Chondrocyte (in vitro differentiated cells): ENCODE results near the gene CEP135. TPM values are rescaled to one million over a fixed set of nuclear protein-coding genes. Genes with fewer than 3 reads are reported as not detected.

Source experiments
- DNase-seq: peaks from one replicate; pipeline ENCODE4 v3.0.0; 2021; ENCODE audit warnings: mixed read lengths, low spot score
- H3K27ac Mint-ChIP-seq: one replicate; pipeline ENCODE4 v1.8.0; 2021; ENCODE audit warnings: mild to moderate bottlenecking, moderate library complexity, mixed read lengths; ENCODE audit not compliant: unreplicated experiment
- H3K27me3 Mint-ChIP-seq: 2 replicates; pipeline ENCODE4 v1.8.0; 2021; ENCODE audit warnings: low read depth, mixed read lengths
- H3K36me3 Mint-ChIP-seq: 2 replicates; pipeline ENCODE4 v1.8.0; 2021; ENCODE audit warnings: low read depth, mixed read lengths
- H3K4me1 Mint-ChIP-seq: 2 replicates; pipeline ENCODE4 v1.8.0; 2021; ENCODE audit warnings: low read depth, mild to moderate bottlenecking, mixed read lengths
- H3K4me3 Mint-ChIP-seq: one replicate; pipeline ENCODE4 v1.8.0; 2021; ENCODE audit warnings: mild to moderate bottlenecking, moderate library complexity, mixed read lengths; ENCODE audit not compliant: unreplicated experiment
- H3K9me3 Mint-ChIP-seq: 2 replicates; pipeline ENCODE4 v1.8.0; 2021; ENCODE audit warnings: low read depth, mixed read lengths
- total RNA-seq: library from RNA; stranded (reverse); gene quantifications from 3 replicates; pipeline ENCODE4 v1.2.1, GENCODE V29; 2021
- TF ChIP-seq, protein P1 (sequence below): fragments of 200-600 bp; sonication (generic); IDR thresholded peaks from 2 replicates; pipeline ENCODE4 v1.5.0; 2021; ENCODE audit warnings: antibody characterized with exemption, mild to moderate bottlenecking, moderate library complexity

CEP135 gene
- total RNA-seq, 1 donor from 2014 or later = 5.2 TPM

GRCh38 chr4:55920571-55920970 lies 28.2 kb upstream of the CEP135 start:
- Mint-ChIP-seq H3K4me1 (no peaks in the 10 kb centered on the region), H3K4me3 (no peak overlapping the region), H3K27ac (no peak overlapping the region), H3K36me3 (no peaks in the 10 kb centered on the region), H3K9me3 (no peaks in the 10 kb centered on the region), H3K27me3 (no peaks in the 10 kb centered on the region)
- TF ChIP-seq, protein P1, sequence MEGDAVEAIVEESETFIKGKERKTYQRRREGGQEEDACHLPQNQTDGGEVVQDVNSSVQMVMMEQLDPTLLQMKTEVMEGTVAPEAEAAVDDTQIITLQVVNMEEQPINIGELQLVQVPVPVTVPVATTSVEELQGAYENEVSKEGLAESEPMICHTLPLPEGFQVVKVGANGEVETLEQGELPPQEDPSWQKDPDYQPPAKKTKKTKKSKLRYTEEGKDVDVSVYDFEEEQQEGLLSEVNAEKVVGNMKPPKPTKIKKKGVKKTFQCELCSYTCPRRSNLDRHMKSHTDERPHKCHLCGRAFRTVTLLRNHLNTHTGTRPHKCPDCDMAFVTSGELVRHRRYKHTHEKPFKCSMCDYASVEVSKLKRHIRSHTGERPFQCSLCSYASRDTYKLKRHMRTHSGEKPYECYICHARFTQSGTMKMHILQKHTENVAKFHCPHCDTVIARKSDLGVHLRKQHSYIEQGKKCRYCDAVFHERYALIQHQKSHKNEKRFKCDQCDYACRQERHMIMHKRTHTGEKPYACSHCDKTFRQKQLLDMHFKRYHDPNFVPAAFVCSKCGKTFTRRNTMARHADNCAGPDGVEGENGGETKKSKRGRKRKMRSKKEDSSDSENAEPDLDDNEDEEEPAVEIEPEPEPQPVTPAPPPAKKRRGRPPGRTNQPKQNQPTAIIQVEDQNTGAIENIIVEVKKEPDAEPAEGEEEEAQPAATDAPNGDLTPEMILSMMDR = no peak
- no peak for DNase-seq

DNA sequence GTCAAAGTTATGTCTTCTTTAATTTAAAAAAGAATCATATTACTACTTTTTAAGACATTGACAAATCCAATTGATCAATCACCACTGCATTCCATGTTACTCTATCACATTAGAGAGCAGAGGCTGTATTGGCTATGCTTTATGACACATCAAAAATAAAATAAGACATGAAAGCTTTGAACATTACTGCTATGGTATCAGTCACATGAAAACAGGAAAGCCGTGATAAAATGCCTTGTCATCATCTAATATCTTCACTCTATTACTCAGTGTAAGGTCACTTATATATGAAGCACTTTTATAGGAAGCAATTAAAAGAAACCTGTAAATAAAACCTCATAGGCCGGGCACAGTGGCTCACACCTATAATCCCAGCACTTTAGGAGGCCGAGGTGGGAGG lies 27.7 kb upstream of the CEP135 start:
- DNase-seq = no peak
- no peaks in the 10 kb centered on the region for H3K27me3 Mint-ChIP-seq
- no peak overlapping the region for H3K4me3 Mint-ChIP-seq
- H3K27ac Mint-ChIP-seq = no peak overlapping the region
- no peaks in the 10 kb centered on the region for H3K36me3 Mint-ChIP-seq
- no peaks in the 10 kb centered on the region for H3K4me1 Mint-ChIP-seq
- no peaks in the 10 kb centered on the region for H3K9me3 Mint-ChIP-seq
- TF ChIP-seq, protein P1 = no peak

- no peak for DNase-seq
- TF ChIP-seq, protein P1 = no peak
- H3K36me3 Mint-ChIP-seq = no peaks in the 10 kb centered on the region
- no peak overlapping the region for H3K27ac Mint-ChIP-seq
- H3K4me3 Mint-ChIP-seq = no peak overlapping the region
- H3K9me3 Mint-ChIP-seq = no peaks in the 10 kb centered on the region
- H3K4me1 Mint-ChIP-seq = no peaks in the 10 kb centered on the region
- H3K27me3 Mint-ChIP-seq = no peaks in the 10 kb centered on the region
These were observed 23.5 kb upstream of the CEP135 start for GRCh38 chr4:55925241-55925640.

DNA sequence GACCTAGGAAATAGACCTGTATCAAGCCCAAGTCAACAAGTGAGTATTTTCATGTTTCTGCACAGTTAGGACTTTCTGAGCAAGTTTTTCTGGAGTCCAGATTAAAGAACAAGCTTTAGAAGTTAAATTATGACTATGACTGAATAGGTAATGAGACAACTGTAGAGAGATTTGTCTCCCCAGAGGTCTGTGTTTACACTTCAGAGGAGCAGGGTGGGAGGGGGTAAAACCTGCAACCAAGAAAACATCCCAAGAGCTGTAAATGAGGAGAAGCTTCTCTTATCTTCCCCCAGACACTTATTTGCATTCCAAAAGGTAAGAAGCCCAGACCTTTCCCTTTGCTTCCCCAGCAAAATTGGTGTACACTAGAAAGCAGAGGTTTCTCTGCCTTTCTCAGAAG lies 22.1 kb upstream of the CEP135 start:
- Mint-ChIP-seq H3K36me3 (no peaks in the 10 kb centered on the region), H3K4me1 (no peaks in the 10 kb centered on the region), H3K27me3 (no peaks in the 10 kb centered on the region), H3K9me3 (no peaks in the 10 kb centered on the region), H3K27ac (no peak overlapping the region), H3K4me3 (no peak overlapping the region)
- TF ChIP-seq, protein P1 = no peak
- no peak for DNase-seq

DNA sequence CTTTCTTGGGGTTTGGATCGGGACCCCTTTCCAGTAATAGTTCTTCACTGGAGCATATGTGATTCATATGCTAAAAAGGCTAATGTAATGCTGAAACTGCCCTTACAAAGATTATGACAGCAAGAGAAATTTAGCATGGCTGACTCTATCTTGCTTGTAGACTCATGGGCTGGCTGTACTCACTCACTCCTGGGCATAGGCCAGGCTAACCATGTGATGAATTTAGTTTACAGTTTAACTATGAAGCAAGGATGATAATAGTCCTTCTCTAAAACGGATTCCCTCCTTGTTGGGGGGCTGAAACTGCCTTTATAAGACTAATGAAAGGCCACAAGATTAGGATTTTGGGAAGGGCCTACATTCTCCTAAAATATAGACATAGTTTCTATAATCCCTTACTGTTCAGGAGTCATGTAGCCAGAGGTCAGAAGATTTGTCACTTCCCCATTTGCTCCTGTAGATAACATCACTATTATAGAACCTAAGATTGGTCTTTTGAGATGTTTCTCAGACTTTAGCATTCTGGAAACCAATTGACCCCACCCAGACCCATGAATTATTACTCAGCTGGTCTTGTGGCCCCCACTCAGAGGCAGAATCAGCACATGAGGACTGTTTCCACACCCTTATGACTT lies 20.8 kb upstream of the CEP135 start:
- Mint-ChIP-seq H3K9me3 (no peaks in the 10 kb centered on the region), H3K27ac (no peak overlapping the region), H3K36me3 (no peaks in the 10 kb centered on the region), H3K4me1 (no peaks in the 10 kb centered on the region), H3K4me3 (no peak overlapping the region), H3K27me3 (no peaks in the 10 kb centered on the region)
- no peak for DNase-seq
- TF ChIP-seq, protein P1 = no peak
